Erythroblast (primary cell): ENCODE measurements around the gene MRPL28.
A peak's percentile ranks its signal among the peaks of the same experiment; 100 is the strongest.
"Not testable (repeated sequence)": the region's sequence is repeated elsewhere in the genome, so short reads cannot be mapped to it uniquely, and the experiment has no call there.

ENCODE experiments used
- DNase-seq, 2 experiments: peaks; one replicate each; lab custom pipeline; 2025; lab: John Stamatoyannopoulos, UW
- GATA1 ChIP-seq: IDR thresholded peaks from 2 replicates; pipeline ENCODE4 v1.6.1; 2011; ENCODE audit warnings: low read depth, mild to moderate bottlenecking, control low read depth, low read length, moderate library complexity
- POLR2A ChIP-seq: IDR thresholded peaks from 2 replicates; pipeline ENCODE4 v1.6.1; 2011; ENCODE audit warnings: mild to moderate bottlenecking, low read length

MRPL28 gene

GRCh38 chr16:381789-382717 is 11.7 kb upstream of the MRPL28 start, which contains the start of gene PGAP6:
PGAP6 (minus strand) TSS chr16:381978; CDS start chr16:381821, 157 bp downstream.
- no peak for TF ChIP-seq GATA1
- no peak for TF ChIP-seq POLR2A
- DNase-seq = peak; percentile 78 to 86

- DNase-seq = peak in 1 of 2 experiments; percentile 54
- TF ChIP-seq POLR2A = no peak
- TF ChIP-seq GATA1 = no peak
Measured at GRCh38 chr16:381012-381788, 10.9 kb upstream of the MRPL28 start.

- no peak for DNase-seq
- TF ChIP-seq POLR2A (no peak), GATA1 (no peak)
Measured at GRCh38 chr16:380762-381011, 10.3 kb upstream of the MRPL28 start.

GRCh38 chr16:379961-380761 is 9.8 kb upstream of the MRPL28 start:
- TF ChIP-seq POLR2A = no peak
- no peak for TF ChIP-seq GATA1
- DNase-seq = no peak

GRCh38 chr16:379183-379960 is 9.0 kb upstream of the MRPL28 start:
- DNase-seq = no peak
- TF ChIP-seq POLR2A = no peak
- TF ChIP-seq GATA1 = no peak

GRCh38 chr16:378821-379182 is 8.5 kb upstream of the MRPL28 start:
- TF ChIP-seq POLR2A (no peak), GATA1 (no peak)
- DNase-seq = no peak

GRCh38 chr16:378113-378820 is 7.9 kb upstream of the MRPL28 start:
- not testable (repeated sequence) for DNase-seq

GRCh38 chr16:377419-377951 is 7.1 kb upstream of the MRPL28 start:
- TF ChIP-seq POLR2A = no peak
- no peak for TF ChIP-seq GATA1
- DNase-seq = no peak

GRCh38 chr16:376817-377418 is 6.6 kb upstream of the MRPL28 start:
- TF ChIP-seq POLR2A (no peak), GATA1 (no peak)
- no peak for DNase-seq

- no peak for DNase-seq
- TF ChIP-seq POLR2A (no peak), GATA1 (no peak)
Measured at GRCh38 chr16:375927-376816, 5.8 kb upstream of the MRPL28 start.

GRCh38 chr16:375212-375611 is 4.9 kb upstream of the MRPL28 start:
- TF ChIP-seq GATA1 = no peak
- TF ChIP-seq POLR2A = no peak

GRCh38 chr16:374616-374926 is 4.2 kb upstream of the MRPL28 start:
- TF ChIP-seq GATA1 (no peak), POLR2A (no peak)
- no peak for DNase-seq

More at GRCh38 chr16:375212-375611, 4.9 kb upstream of the MRPL28 start:
- no peak for DNase-seq
